HG03520 (cell line): ENCODE data around the gene CES4A.
"Not testable (repeated sequence)": the region's sequence is repeated elsewhere in the genome, so short reads cannot be mapped to it uniquely, and the experiment has no call there.

ENCODE experiments used
- ATAC-seq: cut with Tn5 transposase; IDR thresholded peaks from one replicate; pipeline ENCODE4 v1.9.1; 2021; ENCODE audit warnings: mild to moderate bottlenecking, moderate library complexity; ENCODE audit not compliant: unreplicated experiment

CES4A gene

DNA sequence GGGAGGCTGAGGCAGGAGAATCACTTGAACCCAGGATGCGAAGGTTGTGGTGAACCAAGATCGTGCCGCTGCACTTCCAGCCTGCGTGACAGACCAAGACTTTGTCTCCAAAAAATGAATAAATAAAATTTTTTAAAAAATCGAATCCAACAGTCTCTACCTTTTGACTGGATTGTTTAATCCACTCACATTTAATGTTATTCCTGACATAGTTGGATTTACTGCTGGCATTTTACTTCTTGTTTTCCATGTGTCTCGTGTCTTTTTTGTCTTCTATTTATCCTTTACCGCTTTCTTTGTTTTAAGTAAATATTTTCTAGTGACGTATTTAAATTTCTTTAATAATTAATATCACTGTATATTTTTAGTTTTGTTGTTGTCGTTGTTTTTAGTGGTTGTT, 5.4 kb upstream of the CES4A start:
- no peak for ATAC-seq

DNA sequence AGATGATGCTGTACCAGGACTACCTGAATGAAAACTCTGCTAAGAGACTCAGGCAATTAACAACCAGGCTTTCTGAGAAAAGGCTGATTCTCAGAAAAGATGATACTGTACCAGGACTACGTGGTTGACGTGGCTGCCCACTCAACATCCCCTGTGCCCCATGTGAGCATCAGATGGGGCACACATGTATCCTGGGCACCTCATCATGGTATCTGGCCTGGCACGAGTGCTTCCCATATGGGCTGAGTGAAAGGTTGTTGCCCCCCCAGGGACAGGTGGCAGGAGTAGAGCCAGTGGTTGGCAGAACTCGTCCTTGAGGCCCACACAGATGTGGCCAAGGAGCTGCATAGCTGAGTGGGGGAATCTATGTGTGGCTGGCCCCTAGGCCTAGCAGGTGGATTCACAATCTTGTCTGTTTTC, 3.5 kb upstream of the CES4A start:
- no peak for ATAC-seq

DNA sequence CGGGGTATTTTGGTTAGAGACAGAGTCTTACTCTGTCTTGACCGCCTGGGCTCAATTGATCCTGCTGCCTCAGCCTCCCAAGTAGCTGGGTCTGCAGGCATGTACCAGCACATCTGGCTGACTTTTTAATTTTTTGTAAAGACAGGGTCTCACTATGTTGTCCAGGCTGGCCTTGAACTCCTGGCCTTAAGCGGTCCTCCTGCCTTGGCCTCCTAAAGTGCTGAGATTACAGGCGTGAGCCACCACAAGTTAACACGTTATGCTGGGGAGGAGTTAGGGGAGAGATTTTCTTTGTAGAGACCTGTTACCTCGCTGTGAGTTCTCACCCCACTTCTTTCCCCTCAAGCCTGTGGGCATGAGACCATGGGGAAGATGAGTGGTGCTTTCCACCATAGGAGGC, 1.8 kb upstream of the CES4A start:
- no peak for ATAC-seq

DNA sequence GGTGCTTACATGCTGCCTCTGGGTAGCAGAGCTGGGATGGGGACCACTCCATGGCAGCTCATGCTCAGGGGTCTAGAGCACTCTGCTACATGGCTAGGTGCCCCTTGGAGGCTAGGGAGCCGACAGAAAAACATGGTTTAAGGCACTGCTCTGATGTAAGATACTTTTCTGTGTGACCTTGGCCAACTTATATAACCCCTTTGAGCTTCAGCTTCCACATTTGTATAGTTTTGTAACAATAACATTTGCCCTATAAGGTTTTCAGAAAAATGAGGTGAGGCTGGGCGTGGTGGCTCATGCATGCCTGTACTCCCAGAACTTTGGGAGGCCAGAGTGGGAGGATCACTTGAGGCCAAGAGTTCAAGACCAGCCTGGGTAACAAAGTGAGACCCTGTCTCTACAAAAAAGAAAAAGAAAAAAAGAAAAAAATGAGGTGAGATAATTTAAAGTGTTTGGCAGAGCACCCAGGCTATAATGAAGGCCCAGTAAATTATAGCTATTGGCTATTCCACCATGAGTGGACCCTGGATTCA, 3.2 kb downstream of the CES4A start:
- no peak for ATAC-seq

DNA sequence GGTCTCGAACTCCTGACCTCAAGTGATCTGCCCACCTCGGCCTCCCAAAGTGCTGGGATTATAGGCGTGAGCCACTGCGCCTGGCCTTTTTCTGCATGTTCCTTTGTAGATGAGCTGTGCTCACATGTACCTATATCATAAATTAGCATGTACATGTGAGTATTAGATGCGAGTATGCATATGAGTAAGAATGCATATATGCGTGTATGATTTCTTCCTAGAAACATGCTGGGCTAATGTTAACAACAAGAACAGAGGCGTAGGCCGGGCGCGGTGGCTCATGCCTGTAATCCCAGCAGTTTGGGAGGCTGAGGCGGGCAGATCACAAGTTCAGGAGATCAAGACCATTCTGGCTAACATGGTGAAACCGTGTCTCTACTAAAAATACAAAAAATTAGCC, 5.2 kb downstream of the CES4A start:
- not testable (repeated sequence) for ATAC-seq

DNA sequence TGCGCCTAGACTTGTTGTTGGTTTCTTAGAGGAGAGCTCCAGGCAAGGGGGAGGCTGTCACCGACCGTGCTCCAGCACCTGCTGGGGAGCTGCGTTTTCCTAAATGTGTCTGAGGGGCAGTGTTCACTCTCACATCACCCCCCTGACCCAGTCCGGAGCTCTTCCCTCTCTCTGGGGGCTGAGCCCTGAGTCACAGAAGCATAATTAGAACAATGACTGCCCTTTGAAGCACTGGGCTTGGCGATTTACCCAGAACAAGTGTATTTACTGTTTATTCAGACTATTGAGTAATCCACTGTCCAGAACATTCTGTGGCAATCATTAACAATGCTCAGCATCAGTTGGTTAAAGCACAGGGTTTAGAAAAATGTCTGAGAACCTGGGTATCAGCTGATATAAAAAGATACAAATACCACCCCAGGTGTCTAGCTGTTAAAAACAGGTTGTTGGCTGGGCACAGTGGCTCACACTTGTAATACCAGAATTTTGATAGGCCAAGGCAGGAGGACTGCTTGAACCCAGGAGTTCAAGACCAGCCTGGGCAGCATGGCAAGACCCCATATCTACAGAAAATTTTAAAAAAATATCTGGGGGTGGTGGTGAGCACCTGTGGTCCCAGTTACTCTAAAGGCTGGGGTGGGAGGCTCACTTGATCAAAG, 8.1 kb downstream of the CES4A start:
- ATAC-seq = no peak

DNA sequence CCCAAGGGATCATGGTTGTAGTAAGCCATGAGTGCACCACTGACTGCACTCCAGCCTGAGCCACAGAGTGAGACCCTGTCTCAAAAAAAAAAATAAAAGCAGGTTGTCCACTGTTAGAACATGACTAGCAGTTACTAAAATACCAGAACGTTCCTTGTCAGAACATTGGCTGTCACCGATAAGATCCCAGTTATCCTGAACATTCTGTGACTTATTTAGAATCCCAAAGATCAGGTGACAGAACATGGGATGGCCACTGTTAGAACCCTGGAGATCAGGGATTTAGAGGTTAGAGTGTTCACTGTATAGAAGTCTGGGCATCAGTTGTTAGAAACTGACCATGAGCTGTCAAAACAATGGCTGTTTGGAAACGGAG, 8.6 kb downstream of the CES4A start:
- no peak for ATAC-seq

DNA sequence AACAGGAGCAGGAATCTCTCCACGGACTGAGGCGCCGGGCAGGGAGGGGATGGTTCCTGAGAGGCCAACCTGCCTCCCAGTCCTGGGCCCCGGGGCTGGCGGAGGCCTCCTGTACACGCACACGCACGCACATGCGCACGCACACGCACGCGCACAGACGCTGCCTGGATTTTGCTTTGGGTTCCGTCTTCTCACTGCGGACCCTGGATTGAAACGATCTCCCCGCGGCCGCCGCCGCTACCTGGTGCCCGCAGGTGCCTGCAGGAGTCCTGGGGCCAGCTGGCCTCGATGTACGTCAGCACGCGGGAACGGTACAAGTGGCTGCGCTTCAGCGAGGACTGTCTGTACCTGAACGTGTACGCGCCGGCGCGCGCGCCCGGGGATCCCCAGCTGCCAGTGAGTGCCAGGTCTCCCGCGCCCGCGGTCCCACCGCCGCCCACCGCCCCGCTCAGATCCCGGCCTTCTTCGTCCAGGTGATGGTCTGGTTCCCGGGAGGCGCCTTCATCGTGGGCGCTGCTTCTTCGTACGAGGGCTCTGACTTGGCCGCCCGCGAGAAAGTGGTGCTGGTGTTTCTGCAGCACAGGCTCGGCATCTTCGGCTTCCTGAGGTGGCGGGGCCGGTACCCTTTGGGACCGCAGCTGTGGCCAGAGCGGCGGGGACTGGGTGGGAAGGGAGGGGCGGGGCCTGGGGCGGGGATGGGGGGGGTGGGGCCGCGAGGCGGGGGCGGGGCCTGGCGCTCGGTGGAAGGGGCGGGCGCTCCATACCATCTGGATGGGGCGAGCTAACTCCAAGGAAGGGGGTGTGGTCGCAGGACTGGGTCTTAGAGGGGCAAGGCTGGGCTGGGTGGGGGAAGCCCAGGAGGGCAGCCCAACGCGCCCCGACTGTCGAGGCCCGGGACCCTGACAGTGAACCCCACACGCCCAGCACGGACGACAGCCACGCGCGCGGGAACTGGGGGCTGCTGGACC, 12.3 kb downstream of the CES4A start:
- no peak for ATAC-seq

DNA sequence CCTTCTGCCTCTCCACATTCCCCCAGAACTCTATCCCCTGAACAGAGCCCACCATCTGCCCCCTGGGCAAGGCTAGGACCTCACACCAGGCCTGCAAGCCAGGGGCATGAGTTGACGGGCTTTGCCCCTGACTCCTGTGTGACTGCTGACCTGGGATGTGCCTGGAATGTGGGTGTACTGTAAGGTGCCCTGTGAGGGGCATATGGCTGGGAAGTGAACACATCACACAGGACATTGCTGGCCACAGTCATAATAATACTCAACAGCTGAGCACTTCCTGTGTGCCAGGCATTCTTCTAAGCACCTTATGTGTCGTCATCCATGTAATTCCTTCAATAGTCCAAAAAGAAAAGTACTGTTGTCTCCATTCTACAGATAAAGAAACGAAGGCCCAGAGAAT, 13.3 kb downstream of the CES4A start:
- no peak for ATAC-seq

DNA sequence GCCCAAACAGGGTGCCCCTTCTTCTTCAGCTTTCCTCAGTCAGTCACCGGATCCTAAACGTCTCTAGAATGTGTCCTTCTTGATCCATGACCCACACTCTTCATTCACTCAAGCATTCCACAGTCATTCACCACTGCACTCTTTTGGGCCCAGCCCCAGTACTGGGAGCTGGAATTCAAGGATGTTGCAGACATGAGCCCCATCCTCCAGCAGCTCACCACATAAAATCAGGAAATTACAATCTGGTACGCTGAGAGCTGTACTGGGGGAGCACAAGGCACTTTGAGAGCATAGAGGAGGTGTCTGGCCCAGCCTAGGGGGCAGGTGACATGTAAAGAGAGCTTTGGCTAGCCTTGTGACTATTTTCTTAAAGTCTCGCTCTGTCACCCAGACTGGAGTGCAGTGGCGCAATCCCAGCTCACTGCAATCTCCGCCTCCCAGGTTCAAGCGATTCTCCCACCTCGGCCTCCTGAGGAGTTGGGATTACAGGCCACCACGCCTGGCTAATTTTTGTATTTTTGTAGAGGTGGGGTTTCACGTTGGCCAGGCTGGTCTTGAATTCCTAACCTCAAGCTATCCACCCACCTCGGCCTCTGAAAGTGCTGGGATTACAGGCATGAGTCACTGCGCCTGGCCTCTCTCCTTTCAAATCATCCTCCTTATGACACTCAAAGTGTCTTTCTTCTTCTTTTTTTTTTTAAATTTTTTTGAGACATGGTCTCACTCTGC, 18.7 kb downstream of the CES4A start:
- no peak for ATAC-seq

DNA sequence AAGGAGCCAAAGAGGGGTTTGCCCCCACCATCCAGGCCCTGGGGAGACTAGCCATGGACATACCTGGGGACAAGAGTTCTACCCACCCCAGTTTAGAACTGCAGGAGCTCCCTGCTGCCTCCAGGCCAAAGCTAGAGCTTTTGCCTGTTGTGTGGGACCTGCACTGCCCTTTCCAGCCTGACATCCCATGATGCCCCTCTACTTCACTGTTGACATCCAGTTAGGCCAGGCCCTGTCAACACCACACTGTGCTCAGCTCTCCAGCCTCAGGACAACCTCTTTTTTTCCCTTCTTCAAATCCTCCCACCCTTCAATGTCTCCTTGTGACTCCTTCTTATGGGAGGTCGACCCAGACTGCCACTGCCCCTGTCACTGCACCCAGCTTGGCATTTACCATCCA, 20.8 kb downstream of the CES4A start:
- ATAC-seq = no peak

DNA sequence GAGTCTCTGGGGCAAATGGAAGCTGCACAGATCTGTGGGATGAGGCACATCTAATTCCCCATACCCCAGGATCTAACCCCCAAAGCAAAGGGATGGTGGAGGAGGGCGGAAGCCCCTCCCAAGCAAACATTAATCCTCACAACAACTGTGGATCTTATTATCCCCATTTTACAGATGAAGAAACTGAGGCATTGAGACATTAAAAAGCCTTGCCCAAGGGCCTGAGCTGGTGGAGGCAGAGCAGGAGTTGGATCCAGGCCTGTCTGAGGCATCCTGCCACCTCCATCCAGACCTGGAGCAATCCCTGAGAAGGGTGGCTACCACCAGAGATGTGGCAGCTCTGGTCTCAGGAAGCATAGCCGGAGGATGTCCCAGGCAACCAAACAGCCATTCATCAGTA, 22.9 kb downstream of the CES4A start:
- no peak for ATAC-seq

DNA sequence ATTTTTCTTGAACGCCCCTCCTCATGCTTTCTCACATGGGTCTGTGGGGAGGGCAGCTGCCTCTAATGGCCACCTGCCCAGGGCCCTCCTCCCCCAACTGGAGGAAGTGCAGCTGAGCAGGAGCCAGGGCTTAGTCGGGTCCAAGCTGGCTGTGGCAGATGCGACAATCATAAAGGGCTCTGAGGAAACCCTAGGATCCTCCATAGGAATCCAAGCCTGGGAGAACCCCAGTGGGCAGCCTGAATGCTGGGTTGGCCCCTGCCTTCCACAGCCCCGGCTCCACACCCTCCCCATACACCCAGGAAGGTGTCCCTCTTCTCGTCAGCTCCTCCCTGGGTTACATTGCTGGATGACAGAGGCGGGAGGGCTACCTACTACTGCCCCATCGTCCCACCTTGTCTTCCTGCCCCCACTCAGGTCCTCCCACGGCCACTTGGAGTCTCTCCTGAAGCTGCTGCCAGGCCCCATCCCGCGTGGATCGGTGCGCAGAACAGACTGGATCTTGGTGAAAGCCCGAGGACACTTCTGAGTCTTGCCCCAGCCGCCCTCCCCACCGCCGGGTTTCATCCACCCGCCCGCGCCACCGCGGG, 24.9 kb downstream of the CES4A start:
- no peak for ATAC-seq

DNA sequence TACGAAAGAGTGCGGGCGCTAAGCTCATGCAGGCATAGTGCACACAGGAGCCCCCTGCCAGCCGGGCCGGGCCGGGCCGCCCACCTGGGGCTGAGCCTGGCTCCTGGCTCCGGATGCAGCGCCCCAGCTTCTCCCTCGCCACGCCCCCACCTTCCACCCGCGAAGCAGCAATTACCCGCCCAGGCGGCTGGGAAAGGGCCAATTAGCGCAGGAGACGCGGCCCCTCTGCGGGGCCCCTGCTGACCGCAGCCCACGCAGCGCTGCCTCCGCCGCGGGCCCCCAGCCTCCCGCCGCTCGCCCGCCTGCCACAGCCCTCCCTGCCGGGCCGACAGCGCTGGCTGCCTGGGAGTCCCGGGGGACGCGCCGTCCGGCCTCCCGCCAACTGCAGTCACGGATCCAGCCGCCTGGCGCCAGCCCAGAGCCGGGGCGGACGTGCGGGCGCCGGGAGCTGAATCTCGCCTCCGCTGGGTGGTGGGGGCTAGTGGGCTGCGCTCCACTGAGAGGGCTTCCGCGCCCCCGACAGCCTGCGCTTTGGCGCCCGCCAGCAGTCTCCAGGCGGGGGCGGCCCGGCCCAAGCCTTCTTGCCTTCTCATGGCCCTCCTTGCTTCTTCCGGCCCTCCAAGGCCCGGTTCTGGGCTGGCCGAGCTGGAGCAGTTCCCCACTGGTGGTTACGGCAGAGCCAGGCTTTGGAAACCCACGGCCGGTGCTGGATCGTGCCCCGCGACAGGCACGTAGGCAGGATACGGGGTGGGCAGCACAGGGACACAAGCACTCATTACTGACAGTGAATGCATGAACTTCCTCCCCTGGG, 25.6 kb downstream of the CES4A start:
- no peak for ATAC-seq

DNA sequence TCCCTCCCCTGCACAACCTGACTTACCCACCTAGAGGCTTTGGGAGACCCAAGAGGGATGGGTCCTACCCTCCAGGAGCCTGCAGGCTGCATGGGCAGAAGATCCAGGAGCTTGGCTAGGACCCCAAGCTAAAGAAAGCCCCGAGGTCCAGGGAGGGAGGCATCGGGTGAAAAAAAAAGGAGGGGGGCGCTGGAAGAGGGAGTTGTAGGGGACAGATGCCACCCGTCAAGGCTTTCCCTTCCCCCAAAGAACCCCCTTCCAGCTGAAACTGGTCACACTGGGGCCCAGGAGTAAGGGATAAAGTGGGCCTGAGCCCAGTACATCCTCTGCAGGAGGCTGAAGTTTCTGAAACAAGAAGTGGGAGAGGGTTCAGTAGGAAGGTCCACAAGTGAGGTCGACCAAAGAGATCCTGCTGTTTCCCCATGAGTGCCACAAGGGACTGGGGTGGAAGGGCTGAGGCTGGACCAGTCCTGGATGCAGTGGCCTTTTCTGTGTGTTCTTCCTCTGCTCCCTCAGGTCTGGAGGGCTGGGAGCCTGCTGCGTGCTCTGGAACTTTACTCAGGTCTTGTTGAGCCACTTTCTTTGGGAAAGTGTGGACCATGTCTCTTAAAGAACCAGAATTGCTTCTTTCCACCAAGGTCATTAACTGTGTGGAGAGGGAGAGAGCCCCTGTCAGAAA, 26.4 kb downstream of the CES4A start:
- ATAC-seq = no peak

DNA sequence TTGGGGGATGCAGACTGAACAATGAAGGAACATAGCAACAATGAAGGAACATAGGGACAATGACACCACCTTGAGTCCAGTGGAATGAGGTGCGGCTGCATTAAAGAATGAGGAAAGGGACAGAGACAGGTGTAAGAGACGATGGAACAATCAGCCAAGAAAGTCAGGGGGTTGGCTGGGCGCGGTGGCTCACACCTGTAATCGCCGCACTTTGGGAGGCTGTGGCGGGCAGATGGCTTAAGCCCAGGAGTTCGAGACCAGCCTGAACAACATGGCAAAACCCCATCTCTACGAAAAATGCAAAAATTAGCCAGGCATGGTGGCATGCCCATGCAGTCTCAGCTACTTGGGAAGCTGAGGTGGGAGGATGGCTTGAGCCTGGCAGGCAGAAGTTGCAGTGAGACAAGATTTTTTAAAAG, 26.9 kb downstream of the CES4A start:
- no peak for ATAC-seq

DNA sequence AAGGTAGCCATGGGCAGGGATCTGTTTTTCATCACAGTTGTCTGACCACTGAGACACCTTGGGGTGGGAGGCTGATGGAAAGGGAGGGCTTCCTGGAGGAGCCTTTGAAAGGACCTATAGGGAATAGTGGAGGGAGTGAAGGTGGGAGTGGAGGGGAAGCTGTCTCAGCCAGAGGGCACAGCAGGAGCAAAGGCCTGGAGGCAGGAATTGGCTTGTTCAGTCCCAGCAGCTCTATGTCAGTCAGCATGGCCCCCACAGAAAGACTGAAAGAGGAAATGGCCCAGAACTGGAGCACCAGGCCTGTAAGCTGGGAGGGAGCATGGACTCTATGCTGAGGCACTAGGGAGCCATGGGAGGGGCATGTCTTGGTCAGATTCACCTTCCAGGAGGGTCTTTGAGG, 27.8 kb downstream of the CES4A start:
- no peak for ATAC-seq

DNA sequence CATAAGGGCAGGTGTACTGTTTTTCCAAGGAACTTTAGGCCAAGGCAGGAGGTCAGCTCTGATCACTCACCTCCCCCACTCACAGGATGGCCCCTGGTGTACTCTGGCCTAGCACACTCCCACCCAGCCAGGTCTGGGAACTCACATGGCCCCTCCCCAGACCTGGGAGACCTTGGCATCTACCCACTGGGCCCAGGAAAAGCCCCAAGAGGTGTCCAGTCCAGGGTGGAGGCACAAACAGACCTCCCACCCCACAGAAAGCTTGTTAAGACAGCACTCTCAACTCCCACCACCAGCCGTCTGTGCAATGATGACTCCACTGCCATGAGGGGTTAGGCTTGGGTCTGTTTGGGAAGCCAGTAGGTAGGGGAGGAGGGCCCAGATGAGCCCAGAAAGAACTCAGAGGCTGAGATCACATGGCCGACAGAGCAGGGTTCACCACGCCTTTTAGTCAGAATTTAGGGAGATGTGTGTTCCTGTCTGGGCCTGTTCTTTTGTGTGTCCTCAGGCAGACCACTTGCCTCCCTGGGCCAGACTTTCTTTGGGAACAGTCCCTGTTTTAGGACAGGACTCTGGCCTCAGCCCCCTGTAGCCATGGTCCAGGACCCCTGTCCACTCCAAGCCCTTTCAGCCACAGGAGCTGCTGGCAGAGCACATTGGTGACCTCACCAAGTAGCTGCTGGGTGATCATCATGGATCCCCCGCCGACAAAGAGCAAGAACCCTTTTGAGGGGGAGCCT, 28.5 kb downstream of the CES4A start:
- ATAC-seq = no peak

DNA sequence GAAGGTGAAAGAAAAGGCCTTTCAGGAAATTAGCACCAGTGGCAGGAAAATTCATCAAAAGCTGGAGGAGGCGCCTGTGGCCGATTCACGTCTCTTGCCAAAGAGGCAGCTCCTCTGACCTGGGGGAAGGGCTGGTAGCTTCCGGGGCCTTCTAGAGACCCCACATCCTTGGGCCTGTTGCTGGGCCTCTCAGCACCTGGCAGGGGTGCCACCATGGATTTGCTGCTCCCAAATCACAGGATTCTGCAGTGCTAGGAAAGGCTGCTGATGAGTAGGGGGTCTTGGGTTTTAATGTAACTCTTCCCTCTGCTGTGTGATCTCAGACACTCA, 29.0 kb downstream of the CES4A start:
- no peak for ATAC-seq
